Non-pigmented ciliary epithelial cell (primary cell): ENCODE results near the gene THRA.
"Not testable (repeated sequence)": the region's sequence is repeated elsewhere in the genome, so short reads cannot be mapped to it uniquely, and the experiment has no call there.

Experiments
- DNase-seq: peaks from one replicate; pipeline ENCODE4 v3.0.0-alpha.2; 2010; ENCODE audit warnings: low read depth

THRA gene

GRCh38 chr17:40113110-40113906 is 50.5 kb downstream of the THRA start:
- peak; percentile 82 for DNase-seq

GRCh38 chr17:40113907-40114245 is 51.1 kb downstream of the THRA start:
- no peak for DNase-seq

GRCh38 chr17:40115101-40115436 is 52.3 kb downstream of the THRA start:
- DNase-seq: no peak

DNA sequence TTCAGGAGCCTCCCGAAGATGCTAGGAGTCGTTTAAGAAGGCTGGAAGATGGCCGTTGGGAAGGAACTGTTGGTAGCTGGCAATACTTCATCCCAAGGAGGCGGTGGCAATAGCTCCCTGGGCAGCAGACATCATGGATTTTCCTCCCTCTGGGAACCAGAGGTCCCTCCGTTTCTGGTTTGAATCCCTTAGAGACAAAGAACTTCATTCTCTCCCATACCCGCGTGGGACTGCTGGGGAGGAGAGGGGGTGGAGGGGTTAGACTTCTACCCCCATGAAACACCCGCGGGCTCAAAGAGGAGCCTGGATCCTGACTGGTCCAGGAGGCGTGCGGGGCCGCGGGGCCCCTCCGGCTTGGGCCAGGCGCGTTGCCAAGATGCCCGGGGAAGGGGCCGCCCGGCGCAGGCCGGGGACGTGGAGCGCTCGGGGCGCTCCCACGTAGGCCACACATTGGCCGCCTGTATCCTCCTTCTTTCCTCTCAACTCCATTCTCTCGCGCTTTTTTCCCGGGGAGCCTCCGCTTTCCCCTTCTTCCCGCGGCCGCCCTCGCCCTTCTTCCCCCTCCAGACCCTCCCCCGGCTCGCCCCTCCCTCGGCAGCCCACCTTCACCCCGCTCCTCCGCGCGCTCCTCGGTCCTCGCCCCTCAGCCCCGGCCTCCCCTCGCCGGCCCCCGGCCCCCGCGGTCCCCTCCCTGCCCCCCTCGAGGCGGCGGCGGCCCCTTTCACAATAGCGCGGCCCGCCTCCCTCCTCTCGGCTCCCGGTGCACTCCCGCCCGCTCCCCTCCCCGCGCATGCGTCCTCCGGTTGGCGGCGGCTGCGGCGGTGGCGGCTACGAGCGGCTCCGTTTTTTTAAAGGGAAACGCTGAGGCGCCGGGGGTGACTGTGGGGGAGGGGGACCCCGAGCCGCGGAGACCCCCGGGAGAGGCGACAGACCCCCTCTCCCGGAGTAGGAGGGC is 58.7 kb downstream of the THRA start, which contains the start of gene MSL1:
Gene MSL1 (plus strand): TSS at position 791 of the 955 bp plus-strand sequence. CDS start 642 bp downstream, outside the sequence.
- DNase-seq: no peak

- DNase-seq: no peak
Measured at GRCh38 chr17:40122136-40122998, 59.6 kb downstream of the THRA start.

DNA sequence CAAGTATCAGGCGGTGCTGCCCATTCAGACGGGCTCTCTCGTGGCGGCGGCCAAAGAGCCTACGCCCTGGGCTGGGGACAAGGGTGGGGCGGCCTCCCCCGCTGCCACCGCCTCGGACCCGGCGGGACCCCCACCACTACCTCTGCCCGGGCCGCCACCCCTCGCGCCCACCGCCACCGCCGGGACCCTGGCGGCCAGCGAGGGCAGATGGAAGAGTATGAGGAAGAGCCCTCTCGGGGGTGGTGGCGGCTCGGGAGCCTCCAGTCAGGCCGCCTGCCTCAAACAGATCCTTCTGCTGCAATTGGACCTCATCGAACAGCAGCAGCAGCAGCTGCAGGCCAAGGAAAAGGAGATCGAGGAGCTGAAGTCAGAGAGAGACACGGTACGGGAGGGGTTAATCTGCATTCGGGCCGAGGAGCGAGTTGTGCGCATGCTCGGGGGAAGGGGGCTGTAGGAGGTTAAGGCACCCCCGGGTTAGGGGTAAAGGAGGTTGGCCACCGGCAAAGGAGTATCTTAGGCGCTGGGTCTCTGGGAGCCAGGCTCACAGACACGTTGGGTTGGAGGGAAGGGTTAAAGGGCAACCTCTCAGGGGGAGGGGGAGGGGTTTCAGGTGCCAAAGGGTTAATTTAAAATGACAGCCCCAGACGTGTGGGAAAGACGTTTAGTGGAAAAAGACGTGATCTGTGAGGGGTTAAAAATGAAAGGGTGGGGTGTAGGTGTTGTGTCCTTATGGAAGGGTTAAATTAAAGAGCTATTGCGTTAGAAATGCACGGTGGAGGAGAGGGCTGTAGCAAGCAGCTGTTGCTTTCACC is 60.4 kb downstream of the THRA start:
- no peak for DNase-seq

DNA sequence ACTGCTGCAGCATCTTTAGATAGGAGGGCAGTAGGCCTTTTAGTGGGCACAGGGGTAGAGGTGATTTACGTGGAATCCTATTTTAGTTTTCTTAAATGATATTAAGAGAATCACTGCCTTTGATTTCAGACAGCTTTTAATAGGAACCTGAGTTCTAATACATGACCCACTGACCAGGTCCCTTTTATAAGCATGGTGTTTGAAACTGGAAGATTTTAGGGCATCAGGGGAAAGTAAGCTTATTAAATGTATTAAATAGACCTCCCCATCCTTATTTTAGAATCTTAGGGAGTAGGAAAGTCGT is 61.0 kb downstream of the THRA start:
- no peak for DNase-seq

DNA sequence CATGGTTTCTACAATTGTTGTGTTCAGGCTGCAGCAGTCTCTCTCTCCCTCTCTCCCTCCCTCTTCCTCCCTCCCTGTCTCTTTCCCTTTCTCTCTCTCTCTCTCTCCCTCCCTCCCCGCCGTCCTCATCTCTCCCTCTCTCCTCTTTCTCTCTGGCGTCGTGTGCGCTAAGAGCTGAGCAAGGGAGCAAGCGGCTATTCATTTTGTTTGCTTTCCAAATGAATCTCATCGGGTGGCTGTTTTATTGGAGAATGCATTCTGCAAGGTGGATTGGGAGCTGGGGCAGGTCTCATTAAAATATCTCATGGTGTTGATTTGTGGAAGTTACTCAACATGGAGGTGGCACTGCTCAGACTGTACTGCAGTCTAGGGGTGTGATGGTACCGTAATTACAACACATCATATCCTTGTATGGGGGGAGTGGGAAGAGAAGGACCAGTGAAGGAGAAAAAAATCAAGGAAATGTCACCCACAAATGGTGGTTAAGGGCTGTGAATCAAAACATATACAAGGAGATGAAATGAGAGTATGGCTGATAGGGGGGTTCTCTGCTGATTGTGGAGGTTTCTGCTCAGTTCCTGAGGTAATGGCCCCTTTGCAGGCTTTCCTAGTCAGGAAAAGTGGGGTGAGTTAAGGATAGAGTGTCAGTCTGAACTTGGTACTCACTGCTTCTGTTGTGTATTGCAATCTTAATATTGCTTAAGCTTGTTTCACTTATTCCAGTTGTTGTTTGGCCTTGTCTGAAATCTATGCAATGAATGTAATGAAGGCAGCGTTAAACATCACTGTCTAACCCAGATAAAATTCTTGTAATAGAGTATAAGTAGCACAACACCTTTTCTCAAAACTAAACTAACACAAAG is 61.7 kb downstream of the THRA start:
- DNase-seq: no peak

DNA sequence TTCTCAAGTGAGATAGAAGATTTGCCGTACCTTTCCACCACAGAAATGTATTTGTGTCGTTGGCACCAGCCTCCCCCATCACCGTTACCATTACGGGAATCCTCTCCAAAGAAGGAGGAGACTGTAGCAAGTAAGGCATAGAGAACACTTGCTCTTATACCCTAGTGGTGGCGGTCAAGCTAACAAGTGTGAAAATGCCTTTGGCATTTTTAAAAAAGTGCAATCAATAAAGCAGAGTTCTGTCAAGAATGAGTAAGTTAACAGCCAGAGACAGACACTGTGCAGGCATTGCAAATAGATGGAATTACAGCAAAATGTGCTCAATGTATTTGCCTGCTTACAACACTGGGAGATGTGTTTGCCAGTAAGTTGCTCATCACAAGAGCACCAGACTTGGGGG is 66.7 kb downstream of the THRA start:
- DNase-seq: no peak

DNA sequence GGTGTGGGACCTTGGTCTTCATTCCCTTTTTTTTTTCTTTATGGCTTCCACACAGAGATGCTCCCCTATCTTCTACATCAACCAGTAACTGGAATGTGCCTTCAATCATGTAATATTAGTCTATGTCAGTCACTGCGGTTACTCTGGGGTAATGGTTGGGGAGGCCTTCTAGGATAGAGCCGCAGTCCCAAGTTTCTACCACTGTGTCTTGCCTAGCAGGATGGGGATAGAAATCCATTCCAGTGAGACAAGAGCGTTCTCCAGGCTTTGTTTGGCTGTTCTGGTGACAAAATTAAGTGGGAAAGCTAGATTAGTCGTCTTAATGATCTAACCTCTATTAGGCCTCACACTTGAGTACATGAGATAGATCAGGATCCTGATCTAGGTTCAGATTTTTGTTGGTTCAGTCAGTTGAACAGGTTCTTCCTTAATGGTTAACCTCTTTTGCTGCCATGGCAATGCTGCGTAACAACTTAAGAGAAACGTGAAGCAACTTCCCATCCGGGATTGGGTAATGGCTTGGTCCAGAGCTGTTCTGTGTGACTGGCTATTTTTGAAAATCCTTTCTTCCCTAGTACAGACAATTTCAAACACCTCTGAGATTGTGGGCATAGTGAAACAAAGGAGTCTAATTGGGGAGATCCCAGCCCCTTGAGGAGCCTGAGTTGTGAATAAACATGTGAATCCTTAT is 67.7 kb downstream of the THRA start:
- DNase-seq: no peak

- no peak for DNase-seq
Measured at GRCh38 chr17:40134184-40134583, 71.4 kb downstream of the THRA start.

GRCh38 chr17:40135817-40136216 is 73.1 kb downstream of the THRA start:
- no peak for DNase-seq

GRCh38 chr17:40139566-40140058 is 76.8 kb downstream of the THRA start:
- DNase-seq: no peak

- DNase-seq: not testable (repeated sequence)
Measured at GRCh38 chr17:40143166-40143565, 80.4 kb downstream of the THRA start.
